ENCODE data around the gene GPR15LG.

GPR15LG gene

GRCh38 chr10:84217746-84218145 lies 44.1 kb downstream of the GPR15LG start:
- DNase-seq, result no peak

DNA sequence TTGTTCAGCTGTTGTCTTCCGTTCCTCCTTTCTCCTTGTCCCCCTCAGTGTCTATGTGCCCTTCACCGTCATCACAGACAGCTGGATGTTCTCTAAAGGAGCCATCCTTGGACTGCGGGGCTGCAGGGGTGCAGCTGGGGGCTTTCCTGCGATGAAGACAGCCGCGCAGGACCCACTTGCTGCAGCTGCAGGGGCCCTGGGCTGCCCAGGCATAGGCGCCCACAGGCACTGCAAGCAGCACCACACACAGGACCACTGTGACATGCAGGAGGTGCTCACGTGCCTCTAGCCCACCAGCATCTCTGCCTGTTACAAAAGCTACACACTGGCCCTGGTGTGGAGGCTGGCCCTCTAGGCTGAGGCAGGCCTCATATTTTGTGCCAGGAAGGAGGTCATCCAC lies 48.3 kb downstream of the GPR15LG start:
- DNase-seq, result no peak

DNA sequence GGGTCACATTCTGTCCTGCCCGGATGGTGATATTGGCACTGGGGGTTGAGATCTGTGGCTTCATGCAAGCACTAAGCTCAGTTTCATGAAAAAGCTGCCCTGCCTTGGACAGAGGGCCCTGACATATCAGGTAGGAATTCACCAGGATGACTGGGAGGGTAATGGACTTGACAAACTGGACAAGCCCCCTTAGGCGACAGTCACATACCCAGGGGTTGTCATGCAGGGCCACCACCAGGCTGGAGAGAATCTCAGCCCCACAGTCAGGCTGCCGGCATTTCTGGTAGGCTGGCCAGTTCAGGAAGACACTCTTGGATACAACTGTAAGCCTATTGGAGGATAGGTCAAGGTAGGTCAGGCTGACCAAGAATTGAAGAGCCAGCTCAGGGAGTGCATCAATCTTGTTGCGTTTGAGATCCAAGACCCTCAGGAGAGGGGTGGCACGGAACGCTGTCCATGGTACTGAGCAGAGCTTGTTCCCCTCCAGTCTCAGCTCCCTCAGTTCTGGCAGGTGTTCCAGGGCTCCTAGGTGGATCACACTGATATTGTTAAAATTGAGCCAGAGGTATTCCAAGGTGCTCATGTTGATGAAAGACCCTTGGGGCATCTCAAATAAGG lies 50.9 kb downstream of the GPR15LG start:
- DNase-seq, result no peak

DNA sequence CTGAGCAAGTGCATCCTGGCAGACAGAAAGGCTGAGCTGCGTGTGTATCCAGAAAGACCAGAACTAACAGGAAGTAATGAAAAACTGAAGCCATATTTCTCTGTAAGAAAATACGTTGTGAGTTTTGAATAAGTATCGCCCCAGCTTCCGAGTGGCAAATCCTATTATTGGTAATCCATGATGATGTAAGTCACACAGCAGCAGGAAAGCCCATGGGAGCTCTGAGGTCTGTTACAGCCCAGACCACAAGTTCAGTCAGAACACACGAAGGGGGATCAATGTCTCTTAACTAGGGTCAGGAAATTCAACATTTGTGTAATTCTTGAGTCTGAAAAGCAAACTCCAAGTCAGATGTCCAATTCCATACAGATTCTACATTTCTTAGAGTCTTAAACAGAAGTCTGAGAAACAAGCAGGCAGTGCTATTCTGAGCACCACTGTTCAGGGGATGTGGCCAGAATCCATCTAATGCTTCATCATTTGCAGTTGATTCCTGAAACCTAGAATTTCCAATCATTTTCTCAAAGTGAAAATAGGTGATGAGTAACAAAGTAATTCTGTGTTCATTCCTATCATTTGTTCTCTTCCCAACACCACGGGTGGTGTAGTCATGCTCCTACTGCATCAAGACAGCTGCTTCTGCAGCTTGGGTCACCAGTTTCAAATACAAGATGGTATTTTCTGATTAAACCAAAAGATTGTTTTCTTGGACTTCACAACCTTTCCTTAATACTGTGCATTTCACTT lies 52.0 kb downstream of the GPR15LG start, which contains the start of gene LRIT2:
Gene LRIT2 (minus strand): TSS at position 118 of the 747 bp plus-strand sequence. CDS start 24 bp downstream, at position 94.
- no peak for DNase-seq

GRCh38 chr10:84226616-84227015 lies 53.0 kb downstream of the GPR15LG start:
- DNase-seq, result no peak

GRCh38 chr10:84227810-84228209 lies 54.2 kb downstream of the GPR15LG start:
- DNase-seq, result no peak

DNA sequence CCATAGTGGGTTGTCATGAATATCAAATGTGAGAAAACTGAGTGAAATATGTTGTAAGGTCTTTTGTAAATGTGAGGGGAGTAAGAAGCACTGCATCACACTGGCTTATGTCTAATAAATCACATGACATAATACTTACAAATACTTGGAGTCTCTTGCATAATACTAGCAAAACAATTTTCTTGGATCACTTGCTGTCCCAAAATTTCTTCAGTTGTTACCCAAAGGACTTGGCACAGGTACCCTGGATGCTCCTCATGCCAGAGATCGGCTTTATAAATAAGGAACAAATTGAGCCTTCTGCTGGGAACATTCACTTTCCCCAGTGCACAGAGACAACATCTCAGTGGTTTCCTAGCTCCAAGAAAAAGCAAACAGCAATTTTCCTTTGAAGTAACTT lies 56.8 kb downstream of the GPR15LG start:
- no peak for DNase-seq

DNA sequence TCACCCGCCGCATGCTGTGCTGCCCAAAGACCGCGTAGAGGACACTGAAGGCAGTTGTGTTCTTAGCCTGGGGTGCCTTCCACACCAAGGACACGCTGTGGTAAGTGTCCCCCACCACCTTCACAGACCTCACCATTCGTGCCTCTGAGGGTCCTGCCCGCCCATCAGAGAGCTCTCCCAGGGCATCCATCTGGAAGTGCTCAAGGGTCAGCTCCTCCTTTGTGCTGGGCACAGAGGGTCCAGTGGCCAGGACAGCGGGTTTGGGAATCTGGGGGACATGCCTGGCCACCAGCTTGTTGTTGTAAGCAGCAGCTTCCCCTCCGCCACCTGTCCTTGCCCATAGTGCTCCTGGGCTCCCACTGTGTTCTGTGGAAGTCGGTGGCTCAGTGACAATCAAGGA lies 58.8 kb downstream of the GPR15LG start:
- no peak for DNase-seq

GRCh38 chr10:84233940-84234339 lies 60.3 kb downstream of the GPR15LG start:
- DNase-seq, result no peak

- no peak for DNase-seq
Measured at GRCh38 chr10:84234479-84234878, 60.9 kb downstream of the GPR15LG start.

All from activated naive CD4-positive, alpha-beta T cell treated with anti-CD3 and anti-CD28 coated beads, Interleukin-2, amount 50 U/mL, for 16 hours (primary cell).